Retinal pigment epithelial cell (primary cell): ENCODE data around the gene TBR1.
A peak's percentile ranks its signal among the peaks of the same experiment; 100 is the strongest.

ENCODE experiments used
- DNase-seq: peaks from one replicate; pipeline ENCODE4 v3.0.0-alpha.2; 2010; ENCODE audit warnings: low read depth
- H3K4me3 ChIP-seq: 2 replicates; pipeline ENCODE4 v1.5.1; 2011; ENCODE audit warnings: mild to moderate bottlenecking, low read length, control low read depth, moderate library complexity
- TF ChIP-seq, protein P1 (sequence below): conservative IDR thresholded peaks from 2 replicates; pipeline ENCODE4 v1.5.1; 2011; ENCODE audit warnings: low read depth, low read length, control low read depth, inconsistent platforms

The TBR1 gene

DNA sequence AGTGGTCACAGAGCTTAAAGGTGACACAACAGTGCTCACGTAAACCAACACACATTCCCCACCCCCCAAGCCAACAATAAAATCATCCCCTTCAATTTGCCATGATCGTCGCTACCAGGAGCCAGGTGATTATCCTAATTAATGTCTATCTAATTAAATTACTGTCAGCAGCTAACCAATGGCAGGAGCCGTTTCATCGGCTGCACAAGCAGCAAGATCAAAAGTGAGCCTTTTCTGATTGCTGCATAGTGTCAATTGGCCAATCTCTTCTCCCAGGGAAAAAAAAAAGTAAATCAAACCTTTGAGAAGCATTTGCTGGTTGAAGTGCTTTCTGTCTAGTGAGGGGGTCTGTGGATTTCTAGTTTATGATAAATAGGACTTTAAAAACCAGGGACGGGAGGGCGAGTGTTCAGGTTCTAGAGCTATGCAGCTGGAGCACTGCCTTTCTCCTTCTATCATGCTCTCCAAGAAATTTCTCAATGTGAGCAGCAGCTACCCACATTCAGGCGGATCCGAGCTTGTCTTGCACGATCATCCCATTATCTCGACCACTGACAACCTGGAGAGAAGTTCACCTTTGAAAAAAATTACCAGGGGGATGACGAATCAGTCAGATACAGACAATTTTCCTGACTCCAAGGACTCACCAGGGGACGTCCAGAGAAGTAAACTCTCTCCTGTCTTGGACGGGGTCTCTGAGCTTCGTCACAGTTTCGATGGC, at the start of gene TBR1:
TSS of gene TBR1 (plus strand) at position 311 of the 721 bp plus-strand sequence. CDS start at position 425, 114 bp downstream.
- TF ChIP-seq, protein P1, sequence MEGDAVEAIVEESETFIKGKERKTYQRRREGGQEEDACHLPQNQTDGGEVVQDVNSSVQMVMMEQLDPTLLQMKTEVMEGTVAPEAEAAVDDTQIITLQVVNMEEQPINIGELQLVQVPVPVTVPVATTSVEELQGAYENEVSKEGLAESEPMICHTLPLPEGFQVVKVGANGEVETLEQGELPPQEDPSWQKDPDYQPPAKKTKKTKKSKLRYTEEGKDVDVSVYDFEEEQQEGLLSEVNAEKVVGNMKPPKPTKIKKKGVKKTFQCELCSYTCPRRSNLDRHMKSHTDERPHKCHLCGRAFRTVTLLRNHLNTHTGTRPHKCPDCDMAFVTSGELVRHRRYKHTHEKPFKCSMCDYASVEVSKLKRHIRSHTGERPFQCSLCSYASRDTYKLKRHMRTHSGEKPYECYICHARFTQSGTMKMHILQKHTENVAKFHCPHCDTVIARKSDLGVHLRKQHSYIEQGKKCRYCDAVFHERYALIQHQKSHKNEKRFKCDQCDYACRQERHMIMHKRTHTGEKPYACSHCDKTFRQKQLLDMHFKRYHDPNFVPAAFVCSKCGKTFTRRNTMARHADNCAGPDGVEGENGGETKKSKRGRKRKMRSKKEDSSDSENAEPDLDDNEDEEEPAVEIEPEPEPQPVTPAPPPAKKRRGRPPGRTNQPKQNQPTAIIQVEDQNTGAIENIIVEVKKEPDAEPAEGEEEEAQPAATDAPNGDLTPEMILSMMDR, result no peak
- no peak for DNase-seq
- H3K4me3 ChIP-seq, result no peak within 1 kb of the TSS

DNA sequence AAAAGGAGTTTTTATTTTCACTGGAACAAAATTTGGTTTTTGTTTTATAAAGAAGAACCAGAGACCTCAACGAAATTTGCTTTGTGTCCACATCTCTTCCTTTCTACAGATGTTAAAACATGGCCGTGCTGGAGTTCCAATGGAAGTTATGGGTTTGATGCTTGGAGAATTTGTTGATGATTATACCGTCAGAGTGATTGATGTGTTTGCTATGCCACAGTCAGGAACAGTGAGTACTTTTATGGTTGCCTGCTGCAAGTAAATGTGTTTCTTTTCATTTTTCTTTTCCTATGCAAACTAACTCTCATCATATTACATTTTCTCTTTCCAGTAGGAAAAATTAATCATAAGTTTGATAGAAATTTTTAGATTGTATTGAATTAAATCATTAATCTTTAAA, 48.4 kb upstream of the TBR1 start:
- no peak for DNase-seq
- no peak overlapping the region for H3K4me3 ChIP-seq
- TF ChIP-seq, protein P1, result no peak

DNA sequence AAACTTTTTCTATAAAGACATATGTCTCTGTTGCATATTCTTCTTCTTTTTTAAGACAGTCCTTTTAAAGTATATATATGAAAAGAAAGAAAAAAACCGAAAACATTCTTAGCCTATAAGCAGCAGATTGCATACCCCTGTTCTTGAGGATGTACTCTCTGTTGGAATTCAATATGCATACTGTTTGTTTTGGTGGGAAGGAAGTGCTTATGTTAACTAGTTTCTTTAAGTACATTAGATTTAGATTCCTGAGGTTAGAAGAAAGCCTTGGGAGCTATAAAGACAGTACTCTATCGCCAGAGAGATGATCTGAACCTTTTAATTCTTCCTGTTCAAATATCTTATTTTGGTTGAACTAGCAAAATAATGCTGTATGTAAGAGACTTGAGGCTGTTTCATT, 46.8 kb upstream of the TBR1 start:
- no peak for DNase-seq
- H3K4me3 ChIP-seq, result no peak overlapping the region
- TF ChIP-seq, protein P1, result no peak

DNA sequence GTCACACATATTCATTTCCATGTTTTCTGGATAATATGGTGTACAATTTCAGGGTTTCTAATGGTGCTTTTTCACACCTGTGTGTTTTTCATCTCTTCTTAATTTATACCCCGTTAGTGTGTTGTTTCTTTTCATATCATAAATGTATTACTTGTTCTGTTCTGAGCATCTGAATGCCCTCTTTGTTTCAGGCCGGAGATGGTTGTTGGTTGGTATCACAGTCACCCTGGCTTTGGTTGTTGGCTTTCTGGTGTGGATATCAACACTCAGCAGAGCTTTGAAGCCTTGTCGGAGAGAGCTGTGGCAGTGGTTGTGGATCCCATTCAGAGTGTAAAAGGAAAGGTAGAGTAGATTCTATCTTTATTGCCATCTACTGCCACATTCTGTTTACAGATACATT, 45.1 kb upstream of the TBR1 start:
- H3K4me3 ChIP-seq, result no peak overlapping the region
- TF ChIP-seq, protein P1, result no peak
- no peak for DNase-seq

DNA sequence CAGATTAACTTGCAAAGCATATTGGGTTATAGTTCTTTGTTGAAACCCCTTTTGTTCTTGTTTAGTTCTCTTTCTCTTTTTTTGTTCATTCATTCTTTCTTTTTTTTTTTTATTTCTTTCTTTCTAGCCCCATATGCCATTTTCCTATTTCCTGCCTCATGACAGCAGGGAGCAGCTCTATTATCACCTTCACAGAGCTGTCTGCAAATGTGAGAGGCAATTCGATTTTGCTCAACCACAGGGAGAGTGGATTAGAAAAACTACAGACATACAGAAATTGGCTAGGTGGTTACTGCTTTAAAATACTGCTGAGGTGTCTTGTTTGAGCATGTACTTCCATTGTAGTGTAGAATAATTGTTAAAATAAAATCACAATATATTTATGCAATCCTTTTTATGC, 44.2 kb upstream of the TBR1 start:
- H3K4me3 ChIP-seq, result no peak overlapping the region
- TF ChIP-seq, protein P1, result no peak

DNA sequence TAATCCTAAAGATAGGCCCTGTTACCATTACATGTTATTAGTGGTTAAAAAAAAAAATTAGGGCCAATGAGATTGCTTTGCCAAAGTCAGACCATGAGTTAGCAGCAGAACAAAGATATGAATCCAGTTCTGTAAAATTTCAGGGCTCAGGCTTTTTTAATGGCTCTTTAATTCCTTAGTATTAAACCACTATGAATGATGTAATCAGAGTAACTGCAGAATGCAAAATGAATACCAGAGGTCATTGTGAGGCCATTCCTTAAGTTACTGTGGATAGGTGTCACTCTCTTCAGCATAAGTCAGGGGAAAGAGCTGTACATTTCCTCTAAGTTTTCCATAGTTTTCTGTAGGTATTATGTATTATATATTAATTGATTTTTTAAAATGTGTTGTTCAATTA, 42.2 kb upstream of the TBR1 start:
- DNase-seq, result peak; percentile 42
- H3K4me3 ChIP-seq, result no peak overlapping the region
- TF ChIP-seq, protein P1, result no peak

More for the DNA sequence above, 44.2 kb upstream of the TBR1 start:
- no peak for DNase-seq

DNA sequence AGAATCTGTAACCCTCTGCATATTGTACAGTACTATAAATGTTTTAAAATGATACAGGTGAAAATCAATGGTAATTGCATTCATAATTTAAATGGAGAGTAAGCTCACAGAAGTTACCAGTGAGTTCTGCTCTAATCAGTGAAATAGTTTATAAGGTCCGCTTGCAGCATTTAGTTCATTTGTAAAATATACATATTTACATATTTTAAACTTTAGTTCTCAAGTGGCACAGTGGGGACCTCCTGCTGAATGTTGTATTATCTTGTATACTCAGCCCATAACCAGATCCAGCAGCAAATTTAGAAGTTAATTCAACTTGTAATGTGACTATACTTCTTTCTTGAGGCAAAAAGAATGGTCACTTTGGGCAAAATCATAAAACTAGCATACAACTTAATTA, 41.7 kb upstream of the TBR1 start:
- TF ChIP-seq, protein P1, result no peak
- no peak overlapping the region for H3K4me3 ChIP-seq

More for the DNA sequence above, 41.7 kb upstream of the TBR1 start:
- DNase-seq, result no peak
